Activated naive CD4-positive, alpha-beta T cell treated with anti-CD3 and anti-CD28 coated beads for 36 hours (primary cell): ENCODE measurements around the gene UBL7. TPM values are rescaled to one million over a fixed set of nuclear protein-coding genes. Genes with fewer than 3 reads are reported as not detected.

Source experiments
- CTCF ChIA-PET: fragments of 350-600 bp; sonication (Branson Sonifier 250); formaldehyde crosslinking; loops from one replicate; lab custom pipeline; 2021; ENCODE audit warnings: antibody characterized with exemption; lab: Charles Lee
- DNase-seq: peaks from one replicate; pipeline ENCODE4 v3.0.0-alpha.2; 2020
- H3K27ac Mint-ChIP-seq: one replicate; pipeline ENCODE4 v1.8.0; 2021; ENCODE audit warnings: mild to moderate bottlenecking, mixed read lengths
- H3K27me3 Mint-ChIP-seq: one replicate; pipeline ENCODE4 v1.8.0; 2021; ENCODE audit warnings: low read depth, mixed read lengths
- H3K36me3 Mint-ChIP-seq: one replicate; pipeline ENCODE4 v1.8.0; 2021; ENCODE audit warnings: low read depth, mixed read lengths
- H3K4me1 Mint-ChIP-seq: one replicate; pipeline ENCODE4 v1.8.0; 2021; ENCODE audit warnings: low read depth, mixed read lengths
- H3K4me3 Mint-ChIP-seq: one replicate; pipeline ENCODE4 v1.8.0; 2021; ENCODE audit warnings: mild to moderate bottlenecking, moderate library complexity, mixed read lengths
- H3K9me3 Mint-ChIP-seq: one replicate; pipeline ENCODE4 v1.8.0; 2021; ENCODE audit warnings: mixed read lengths
- intact Hi-C: fragments of 100-400 bp; cut with micrococcal nuclease; formaldehyde crosslinking; loops from one replicate; pipeline ENCODE4 v1.15.1; 2023
- total RNA-seq, 2 experiments: library from RNA; stranded (reverse); gene quantifications; one replicate each; pipeline ENCODE4 v1.2.3, GENCODE V29; 2021

Gene UBL7, protein sequence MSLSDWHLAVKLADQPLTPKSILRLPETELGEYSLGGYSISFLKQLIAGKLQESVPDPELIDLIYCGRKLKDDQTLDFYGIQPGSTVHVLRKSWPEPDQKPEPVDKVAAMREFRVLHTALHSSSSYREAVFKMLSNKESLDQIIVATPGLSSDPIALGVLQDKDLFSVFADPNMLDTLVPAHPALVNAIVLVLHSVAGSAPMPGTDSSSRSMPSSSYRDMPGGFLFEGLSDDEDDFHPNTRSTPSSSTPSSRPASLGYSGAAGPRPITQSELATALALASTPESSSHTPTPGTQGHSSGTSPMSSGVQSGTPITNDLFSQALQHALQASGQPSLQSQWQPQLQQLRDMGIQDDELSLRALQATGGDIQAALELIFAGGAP
- 10 to 100 TPM; 43.0 to 47.0 TPM for total RNA-seq

GRCh38 chr15:74460871-74461846 lies at the start of gene UBL7:
UBL7 (minus strand) TSS chr15:74461160; CDS start chr15:74458867, 2,293 bp downstream.
- Mint-ChIP-seq H3K9me3 (no peaks in the 10 kb centered on the region), H3K27me3 (no peaks in the 10 kb centered on the region), H3K36me3 (peaks cover 11% of the 10 kb centered on the region), H3K4me3 (peak within 1 kb of the TSS; percentile 94), H3K4me1 (peaks cover 46% of the 10 kb centered on the region), H3K27ac (peak within 1 kb of the TSS; percentile 97)
- DNase-seq: peak; percentile 99
- CTCF ChIA-PET: interaction anchor here (0.5 to 1.8 kb wide), 8 partner anchors 22 to 88 kb away, joined by 3 to 8 read pairs (median 3); no protein-coding TSS in a partner anchor
- intact Hi-C loops: loop anchor here (1.0 to 10.0 kb wide), 12 partner anchors 27 to 1164 kb away; partner anchors contain the start of genes ARID3B, PML, SNUPN and ULK3

- intact Hi-C loops: no loop called here
- no peak for DNase-seq
- Mint-ChIP-seq H3K4me1 (no peaks in the 10 kb centered on the region), H3K9me3 (no peaks in the 10 kb centered on the region), H3K4me3 (no peak overlapping the region), H3K36me3 (peaks cover 8% of the 10 kb centered on the region), H3K27me3 (no peaks in the 10 kb centered on the region), H3K27ac (no peak overlapping the region)
- CTCF ChIA-PET: no interaction called here
These were observed 45.5 kb upstream of the UBL7 start for GRCh38 chr15:74506515-74506840.

DNA sequence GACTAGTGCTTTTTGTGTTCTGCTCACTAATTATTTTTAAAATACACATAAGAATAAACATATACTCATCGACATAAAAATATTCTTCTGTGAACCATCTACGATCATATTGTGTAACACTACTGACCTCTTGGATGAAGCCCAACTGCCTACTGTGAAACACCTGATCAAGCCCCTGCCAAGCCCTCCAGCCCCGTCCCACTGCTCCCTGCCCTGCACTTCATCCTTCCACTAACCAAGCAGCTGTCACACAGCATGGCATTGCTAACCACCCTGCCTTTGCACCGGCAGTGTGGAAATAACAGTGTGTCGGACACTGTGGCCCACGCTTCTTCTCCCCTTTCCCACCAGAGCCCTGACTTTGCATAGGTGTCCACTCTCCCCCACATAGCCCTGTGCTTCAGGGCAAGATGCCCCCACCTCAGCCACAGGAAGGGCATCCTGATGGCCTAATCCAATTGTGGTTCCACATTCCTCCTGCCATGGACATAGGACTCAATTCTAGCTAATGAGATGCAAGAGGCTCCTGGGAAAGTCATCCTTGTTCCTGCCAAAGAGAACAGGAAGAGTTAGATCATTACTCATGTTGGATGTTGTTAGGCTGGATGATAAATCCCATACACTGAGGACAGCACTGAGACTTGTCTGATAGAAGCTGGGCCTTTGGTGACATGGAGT lies 45.0 kb upstream of the UBL7 start:
- CTCF ChIA-PET: no interaction called here
- H3K36me3 Mint-ChIP-seq: peaks cover 8% of the 10 kb centered on the region

DNA sequence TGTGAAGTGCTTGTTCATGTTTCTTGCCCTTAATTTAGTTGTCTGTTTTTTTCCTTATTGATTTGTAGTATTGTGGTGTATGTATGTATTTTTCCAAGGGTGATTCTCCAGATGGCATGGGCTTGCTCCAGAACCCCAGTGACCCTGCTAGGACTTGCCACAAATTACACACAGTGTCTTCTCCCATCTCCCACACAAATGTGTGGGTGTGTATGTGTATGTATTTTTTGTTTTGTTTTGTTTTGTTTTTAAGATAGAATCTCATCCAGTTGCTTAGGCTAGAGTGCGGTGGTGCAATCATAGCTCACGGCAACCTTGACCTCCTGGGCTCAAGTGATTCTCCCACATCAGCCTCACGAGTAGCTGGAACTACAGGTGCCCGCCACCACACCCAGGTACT lies 43.9 kb upstream of the UBL7 start:
- Mint-ChIP-seq H3K27me3 (no peaks in the 10 kb centered on the region), H3K36me3 (peaks cover 8% of the 10 kb centered on the region), H3K4me1 (no peaks in the 10 kb centered on the region), H3K27ac (no peak overlapping the region), H3K4me3 (no peak overlapping the region), H3K9me3 (no peaks in the 10 kb centered on the region)
- CTCF ChIA-PET: no interaction called here
- DNase-seq: no peak
- intact Hi-C loops: no loop called here

More for the DNA sequence above, 45.0 kb upstream of the UBL7 start:
- no peaks in the 10 kb centered on the region for H3K4me1 Mint-ChIP-seq
- H3K27me3 Mint-ChIP-seq: no peaks in the 10 kb centered on the region
- H3K9me3 Mint-ChIP-seq: no peaks in the 10 kb centered on the region
- no peak for DNase-seq
- no peak overlapping the region for H3K4me3 Mint-ChIP-seq
- H3K27ac Mint-ChIP-seq: no peak overlapping the region
- intact Hi-C loops: no loop called here

DNA sequence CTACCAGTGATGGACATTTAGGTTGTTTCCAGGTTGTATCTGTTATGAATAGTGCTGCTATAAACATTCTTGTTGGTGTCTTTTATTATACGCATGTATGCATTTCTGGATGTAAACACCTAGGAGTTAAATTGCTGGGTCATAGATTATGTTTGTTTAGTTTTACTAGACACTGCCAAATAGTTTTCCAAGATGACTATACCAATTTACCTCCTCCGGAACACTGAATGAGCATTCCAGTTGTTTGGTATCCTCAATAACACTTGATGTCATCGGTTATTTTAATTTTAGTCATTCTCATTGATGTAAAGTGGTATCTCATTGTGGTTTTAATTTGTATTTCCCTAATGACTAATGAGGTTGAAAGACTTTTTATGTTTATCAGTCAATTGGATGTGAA lies 43.5 kb upstream of the UBL7 start:
- DNase-seq: no peak
- Mint-ChIP-seq H3K36me3 (peaks cover 8% of the 10 kb centered on the region), H3K4me3 (no peak overlapping the region), H3K27me3 (no peaks in the 10 kb centered on the region), H3K27ac (no peak overlapping the region), H3K9me3 (no peaks in the 10 kb centered on the region), H3K4me1 (no peaks in the 10 kb centered on the region)
- CTCF ChIA-PET: interaction anchor here (0.7 kb wide), 1 partner anchor 94 kb away, joined by 3 read pairs; no protein-coding TSS in a partner anchor
- intact Hi-C loops: no loop called here

- DNase-seq: no peak
- peaks cover 8% of the 10 kb centered on the region for H3K36me3 Mint-ChIP-seq
- H3K4me3 Mint-ChIP-seq: no peak overlapping the region
- no peaks in the 10 kb centered on the region for H3K4me1 Mint-ChIP-seq
- H3K27me3 Mint-ChIP-seq: no peaks in the 10 kb centered on the region
- intact Hi-C loops: no loop called here
- H3K27ac Mint-ChIP-seq: no peak overlapping the region
- CTCF ChIA-PET: no interaction called here
- no peaks in the 10 kb centered on the region for H3K9me3 Mint-ChIP-seq
These were observed 41.3 kb upstream of the UBL7 start for GRCh38 chr15:74502301-74502700.

- Mint-ChIP-seq H3K27ac (no peak overlapping the region), H3K9me3 (no peaks in the 10 kb centered on the region), H3K4me1 (no peaks in the 10 kb centered on the region), H3K27me3 (no peaks in the 10 kb centered on the region), H3K4me3 (no peak overlapping the region), H3K36me3 (peaks cover 6% of the 10 kb centered on the region)
- CTCF ChIA-PET: interaction anchor here (0.6 kb wide), 1 partner anchor 121 kb away, joined by 3 read pairs; no protein-coding TSS in a partner anchor
- no peak for DNase-seq
- intact Hi-C loops: no loop called here
These were observed 39.4 kb upstream of the UBL7 start for GRCh38 chr15:74500401-74500800.

GRCh38 chr15:74499366-74499765 lies 38.4 kb upstream of the UBL7 start:
- intact Hi-C loops: no loop called here
- Mint-ChIP-seq H3K36me3 (peaks cover 6% of the 10 kb centered on the region), H3K4me1 (no peaks in the 10 kb centered on the region), H3K9me3 (no peaks in the 10 kb centered on the region), H3K27me3 (no peaks in the 10 kb centered on the region), H3K27ac (no peak overlapping the region), H3K4me3 (no peak overlapping the region)
- CTCF ChIA-PET: no interaction called here
- no peak for DNase-seq

- no peaks in the 10 kb centered on the region for H3K27me3 Mint-ChIP-seq
- H3K27ac Mint-ChIP-seq: no peak overlapping the region
- H3K36me3 Mint-ChIP-seq: peaks cover 1% of the 10 kb centered on the region
- CTCF ChIA-PET: interaction anchor here (0.6 kb wide), 1 partner anchor 85 kb away, joined by 5 read pairs; no protein-coding TSS in a partner anchor
- H3K9me3 Mint-ChIP-seq: no peaks in the 10 kb centered on the region
- H3K4me1 Mint-ChIP-seq: no peaks in the 10 kb centered on the region
- H3K4me3 Mint-ChIP-seq: no peak overlapping the region
- intact Hi-C loops: no loop called here
- DNase-seq: no peak
These were observed 36.6 kb upstream of the UBL7 start for GRCh38 chr15:74497584-74497983.

GRCh38 chr15:74496648-74497047 lies 35.7 kb upstream of the UBL7 start:
- no peaks in the 10 kb centered on the region for H3K27me3 Mint-ChIP-seq
- H3K36me3 Mint-ChIP-seq: peaks cover 2% of the 10 kb centered on the region
- H3K27ac Mint-ChIP-seq: no peak overlapping the region
- DNase-seq: no peak
- intact Hi-C loops: no loop called here
- H3K9me3 Mint-ChIP-seq: no peaks in the 10 kb centered on the region
- CTCF ChIA-PET: no interaction called here
- no peak overlapping the region for H3K4me3 Mint-ChIP-seq
- no peaks in the 10 kb centered on the region for H3K4me1 Mint-ChIP-seq

GRCh38 chr15:74490339-74490689 lies 29.4 kb upstream of the UBL7 start:
- CTCF ChIA-PET: interaction anchor here (0.7 to 1.2 kb wide), 2 partner anchors 34 to 1198 kb away, joined by 3 read pairs; no protein-coding TSS in a partner anchor
- Mint-ChIP-seq H3K36me3 (peaks cover 2% of the 10 kb centered on the region), H3K4me1 (peaks cover 9% of the 10 kb centered on the region), H3K9me3 (no peaks in the 10 kb centered on the region), H3K27me3 (no peaks in the 10 kb centered on the region), H3K4me3 (no peak overlapping the region), H3K27ac (no peak overlapping the region)
- DNase-seq: no peak
- intact Hi-C loops: no loop called here
